GM18505 (cell line): ENCODE measurements around the gene IL10RA.

ENCODE experiments used
- ATAC-seq: cut with Tn5 transposase; IDR thresholded peaks from one replicate; pipeline ENCODE4 v1.9.1; 2021; ENCODE audit not compliant: unreplicated experiment
- POLR2A ChIP-seq: IDR thresholded peaks from 4 replicates; pipeline ENCODE4 v1.6.1; 2011; ENCODE audit warnings: borderline replicate concordance; ENCODE audit not compliant: insufficient read depth, insufficient read length; ENCODE audit errors: extremely low read depth

IL10RA gene

GRCh38 chr11:118015385-118015841 is 29.2 kb downstream of the IL10RA start:
- no peak for ATAC-seq
- TF ChIP-seq POLR2A = no peak

GRCh38 chr11:118016104-118016503 is 29.9 kb downstream of the IL10RA start:
- no peak for ATAC-seq
- no peak for TF ChIP-seq POLR2A

- TF ChIP-seq POLR2A = no peak
These were observed 30.9 kb downstream of the IL10RA start for GRCh38 chr11:118017111-118017510.

GRCh38 chr11:118017631-118018315 is 31.6 kb downstream of the IL10RA start:
- TF ChIP-seq POLR2A = no peak
- no peak for ATAC-seq

More at GRCh38 chr11:118017111-118017510, 30.9 kb downstream of the IL10RA start:
- no peak for ATAC-seq

- no peak for ATAC-seq
- TF ChIP-seq POLR2A = no peak
These were observed 32.2 kb downstream of the IL10RA start for GRCh38 chr11:118018401-118018800.

GRCh38 chr11:118021146-118021545 is 35.0 kb downstream of the IL10RA start:
- no peak for ATAC-seq
- TF ChIP-seq POLR2A = no peak

GRCh38 chr11:118027694-118028093 is 41.5 kb downstream of the IL10RA start:
- ATAC-seq = no peak
- no peak for TF ChIP-seq POLR2A

- ATAC-seq = no peak
- no peak for TF ChIP-seq POLR2A
These were observed 42.4 kb downstream of the IL10RA start for GRCh38 chr11:118028626-118029025.

- no peak for TF ChIP-seq POLR2A
- no peak for ATAC-seq
These were observed 47.2 kb downstream of the IL10RA start for GRCh38 chr11:118033443-118033842.

- TF ChIP-seq POLR2A = no peak
- ATAC-seq = no peak
These were observed 55.9 kb downstream of the IL10RA start for GRCh38 chr11:118042141-118042540.

- ATAC-seq = no peak
- TF ChIP-seq POLR2A = no peak
These were observed 56.6 kb downstream of the IL10RA start for GRCh38 chr11:118042796-118043195.

GRCh38 chr11:118045191-118045590 is 59.0 kb downstream of the IL10RA start:
- no peak for ATAC-seq
- TF ChIP-seq POLR2A = no peak

GRCh38 chr11:118046051-118046963 is 60.1 kb downstream of the IL10RA start:
- no peak for ATAC-seq
- TF ChIP-seq POLR2A = no peak
